Measurements from ENCODE around the gene CNOT3. TPM values are rescaled to one million over a fixed set of nuclear protein-coding genes. Genes with fewer than 3 reads are reported as not detected.

CNOT3 gene
- polyA plus RNA-seq, 1 of the 3 experiments (the other 2 are of a cell fraction), result 14.2 TPM

- Histone ChIP-seq H3K4me1 (ENCODE audit: control insufficient read depth in 1 of 2, insufficient read depth in 2 of 2, low read depth in 1 of 2, low read length in 1 of 2) (peaks cover 0 to 1% of the 10 kb centered on the region in 2 experiments; a peak in 1 of 4 replicates), H3K27ac (ENCODE audit: low read depth in 2 of 2, low read length in 1 of 2) (no peak overlapping the region; a peak in 1 of 4 replicates)
These were observed 15.4 kb downstream of the CNOT3 start for GRCh38 chr19:54152878-54153524.

DNA sequence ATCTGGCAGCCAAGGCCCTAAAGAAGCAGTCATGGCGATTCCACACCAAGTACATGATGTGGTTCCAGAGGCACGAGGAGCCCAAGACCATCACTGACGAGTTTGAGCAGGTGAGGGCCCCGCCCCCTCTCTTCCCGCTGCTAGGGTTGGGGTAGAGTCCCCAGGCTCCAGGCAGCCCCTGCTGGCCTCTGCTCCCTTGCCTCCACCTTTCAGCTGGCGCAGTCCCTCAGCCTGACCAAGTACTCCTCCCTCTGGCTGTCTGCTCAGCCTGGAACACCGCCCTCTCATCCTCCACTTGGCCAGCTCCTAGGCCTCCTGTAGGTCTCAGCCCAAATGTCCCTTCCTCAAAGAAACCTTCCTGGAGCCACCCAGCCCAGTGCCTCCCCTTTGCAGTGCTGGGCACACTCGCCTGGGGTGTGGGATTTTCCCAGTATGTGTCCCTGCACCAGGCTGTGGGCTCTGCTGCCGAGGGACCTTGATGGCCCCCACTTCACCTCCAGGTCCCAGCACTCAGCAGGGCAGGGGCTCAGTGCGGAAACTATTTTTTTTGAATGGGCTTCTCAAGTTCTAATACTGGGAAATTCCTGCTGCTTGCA is 16.3 kb downstream of the CNOT3 start:
- H3K27me3 ChIP-seq (ENCODE audit: insufficient read depth), result no peaks in the 10 kb centered on the region
- H3K27ac ChIP-seq (ENCODE audit: low read depth in 2 of 2, low read length in 1 of 2), result no peak overlapping the region
- H3K9me2 ChIP-seq, result no peaks in the 10 kb centered on the region
- ChIA-PET CTCF (no interaction called here), POLR2A (no interaction called here)
- H3K4me3 ChIP-seq (ENCODE audit: low read depth in 2 of 2, low read length in 1 of 2), result no peak overlapping the region
- H3K79me2 ChIP-seq (ENCODE audit: insufficient read depth), result peaks cover 7% of the 10 kb centered on the region; the same call in 1 of the 2 replicates
- 100% methylated on average over 5 of the region's 10 CpGs for WGBS (ENCODE audit: low lambda C conversion rate)
- no peak overlapping the region for H3K9ac ChIP-seq
- H3K4me1 ChIP-seq (ENCODE audit: control insufficient read depth in 1 of 2, insufficient read depth in 2 of 2, low read depth in 1 of 2, low read length in 1 of 2), result peaks cover 6 to 7% of the 10 kb centered on the region in 2 experiments; a peak in 2 of 4 replicates
- DNase-seq, result no peak
- H3F3A ChIP-seq (replicated peaks; ENCODE audit: insufficient read depth), result peaks cover 19% of the 10 kb centered on the region
- H3K4me2 ChIP-seq, result no peak overlapping the region
- no peaks in the 10 kb centered on the region for H3K9me3 ChIP-seq
- H3K36me3 ChIP-seq (replicated peaks in 1 of 2; ENCODE audit: control insufficient read depth in 1 of 2, insufficient read depth in 2 of 2, low read length in 1 of 2), result peaks cover 37 to 76% of the 10 kb centered on the region in 2 experiments
- H4K20me1 ChIP-seq (ENCODE audit: insufficient read depth), result no peaks in the 10 kb centered on the region
- H2AFZ ChIP-seq (ENCODE audit: low read depth), result no peak overlapping the region
- TF ChIP-seq ELF1 (IDR thresholded peaks at IDR 0.05) (no peak), REST (IDR thresholded peaks at IDR 0.05; ENCODE audit: low read depth, low read length) (no peak), JUND (IDR thresholded peaks at IDR 0.05) (no peak), CTCF (IDR thresholded peaks at IDR 0.05) (no peak)
- TF ChIP-seq, protein P1, sequence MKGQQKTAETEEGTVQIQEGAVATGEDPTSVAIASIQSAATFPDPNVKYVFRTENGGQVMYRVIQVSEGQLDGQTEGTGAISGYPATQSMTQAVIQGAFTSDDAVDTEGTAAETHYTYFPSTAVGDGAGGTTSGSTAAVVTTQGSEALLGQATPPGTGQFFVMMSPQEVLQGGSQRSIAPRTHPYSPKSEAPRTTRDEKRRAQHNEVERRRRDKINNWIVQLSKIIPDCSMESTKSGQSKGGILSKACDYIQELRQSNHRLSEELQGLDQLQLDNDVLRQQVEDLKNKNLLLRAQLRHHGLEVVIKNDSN (IDR thresholded peaks at IDR 0.05; ENCODE audit: borderline replicate concordance, low read depth), result no peak

More at GRCh38 chr19:54152878-54153524, 15.4 kb downstream of the CNOT3 start:
- TF ChIP-seq POLR2AphosphoS5 (IDR thresholded peaks at IDR 0.05; ENCODE audit: low read depth, low read length) (0 out of 2 replicates have a peak, but pooled peaks have one; percentile 17), MXI1 (IDR thresholded peaks at IDR 0.05; ENCODE audit: low read depth, low read length) (no peak)
- Histone ChIP-seq H3F3A (replicated peaks; ENCODE audit: insufficient read depth) (peaks cover 19% of the 10 kb centered on the region), H3K27me3 (ENCODE audit: insufficient read depth) (no peaks in the 10 kb centered on the region), H4K20me1 (ENCODE audit: insufficient read depth) (no peaks in the 10 kb centered on the region), H3K9me3 (no peaks in the 10 kb centered on the region), H3K4me3 (ENCODE audit: low read depth in 2 of 2, low read length in 1 of 2) (no peak overlapping the region), H2AFZ (ENCODE audit: low read depth) (no peak overlapping the region), H3K79me2 (ENCODE audit: insufficient read depth) (no peaks in the 10 kb centered on the region), H3K4me2 (no peak overlapping the region), H3K36me3 (replicated peaks in 1 of 2; ENCODE audit: control insufficient read depth in 1 of 2, insufficient read depth in 2 of 2, low read length in 1 of 2) (peaks cover 36 to 82% of the 10 kb centered on the region in 2 experiments), H3K9ac (no peak overlapping the region), H3K9me2 (no peaks in the 10 kb centered on the region)
- 95% methylated on average over 22 of the region's 25 CpGs for WGBS (ENCODE audit: low lambda C conversion rate)
- DNase-seq, result no peak
- ChIA-PET CTCF (no interaction called here), POLR2A (interaction anchor here (0.5 kb wide), 1 partner anchor 659 kb away, joined by 3 read pairs; no protein-coding TSS in a partner anchor)
